Activated CD8-positive, alpha-beta memory T cell treated with anti-CD3 and anti-CD28 coated beads, Interleukin-2, amount 10 ng/mL, durations not matched to agents 7 days and 5 days (primary cell): Measurements from ENCODE around the gene ANXA11. TPM values are rescaled to one million over a fixed set of nuclear protein-coding genes. Genes with fewer than 3 reads are reported as not detected.

ENCODE experiments used
- ATAC-seq: fragments of 150-1000 bp; cut with Tn5 transposase; one replicate; pipeline ENCODE4 v1.10.0; 2021; ENCODE audit warnings: moderate library complexity
- CTCF ChIA-PET: fragments of 350-600 bp; sonication (Branson Sonifier 250); formaldehyde crosslinking; loops from one replicate; lab custom pipeline; 2021; ENCODE audit warnings: antibody characterized with exemption; lab: Charles Lee
- DNase-seq: peaks from one replicate; pipeline ENCODE4 v3.0.0-alpha.2; 2020
- H3K27ac Mint-ChIP-seq: one replicate; pipeline ENCODE4 v1.8.0; 2021; ENCODE audit warnings: mild to moderate bottlenecking, mixed read lengths
- H3K27me3 Mint-ChIP-seq: one replicate; pipeline ENCODE4 v1.8.0; 2021; ENCODE audit warnings: mixed read lengths
- H3K36me3 Mint-ChIP-seq: one replicate; pipeline ENCODE4 v1.8.0; 2021; ENCODE audit warnings: mild to moderate bottlenecking, mixed read lengths
- H3K4me1 Mint-ChIP-seq: one replicate; pipeline ENCODE4 v1.8.0; 2021; ENCODE audit warnings: mixed read lengths
- H3K4me3 Mint-ChIP-seq: one replicate; pipeline ENCODE4 v1.8.0; 2021; ENCODE audit warnings: mild to moderate bottlenecking, moderate library complexity, mixed read lengths
- H3K9me3 Mint-ChIP-seq: one replicate; pipeline ENCODE4 v1.8.0; 2022; ENCODE audit warnings: low read depth, mixed read lengths
- total RNA-seq, 2 experiments: library from RNA; stranded (reverse); gene quantifications; one replicate each; pipeline ENCODE4 v1.2.3, GENCODE V29; 2021

ANXA11 gene
- total RNA-seq, 2 experiments from 2014 or later = 251 to 288 TPM

DNA sequence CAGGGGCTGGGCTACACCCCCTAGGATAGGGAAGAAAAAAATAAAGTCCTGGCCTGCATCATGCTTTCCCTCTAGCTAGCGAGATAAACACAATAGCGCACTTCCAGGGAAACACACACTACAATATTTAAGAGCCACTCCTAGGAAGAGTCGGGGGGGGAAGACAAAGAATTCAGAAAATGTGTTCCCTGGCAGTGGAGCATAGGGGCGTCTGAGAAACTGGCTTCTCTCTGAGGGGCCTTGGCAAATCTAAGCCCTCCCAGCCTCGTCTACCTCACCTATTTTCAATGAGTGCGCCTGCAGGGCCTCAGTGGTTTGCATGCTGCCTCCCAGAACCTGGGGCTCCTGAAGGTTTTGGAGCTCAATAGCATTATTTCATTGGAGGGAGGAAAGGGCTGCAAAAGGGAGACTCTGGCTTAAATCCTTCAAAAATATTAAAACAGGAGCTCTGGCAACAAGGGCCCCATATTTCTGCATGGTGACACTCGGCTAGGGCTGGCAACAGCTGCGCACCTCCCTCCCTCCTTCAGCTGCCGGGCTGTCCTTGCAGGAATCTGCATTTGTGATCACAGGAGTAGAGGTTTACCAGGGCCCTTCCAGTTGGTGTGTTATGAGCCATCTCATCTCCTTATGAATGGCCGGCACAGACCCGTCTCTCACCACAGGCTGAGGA is 10.8 kb downstream of the ANXA11 start:
- no peak for ATAC-seq
- Mint-ChIP-seq H3K9me3 (peaks cover 9% of the 10 kb centered on the region), H3K27ac (no peak overlapping the region), H3K4me3 (no peak overlapping the region), H3K4me1 (peaks cover 63% of the 10 kb centered on the region), H3K27me3 (no peaks in the 10 kb centered on the region), H3K36me3 (peaks cover 42% of the 10 kb centered on the region)
- no peak for DNase-seq
- CTCF ChIA-PET = interaction anchor here (1.1 kb wide), 1 partner anchor 9 kb away, joined by 4 read pairs; no protein-coding TSS in a partner anchor

DNA sequence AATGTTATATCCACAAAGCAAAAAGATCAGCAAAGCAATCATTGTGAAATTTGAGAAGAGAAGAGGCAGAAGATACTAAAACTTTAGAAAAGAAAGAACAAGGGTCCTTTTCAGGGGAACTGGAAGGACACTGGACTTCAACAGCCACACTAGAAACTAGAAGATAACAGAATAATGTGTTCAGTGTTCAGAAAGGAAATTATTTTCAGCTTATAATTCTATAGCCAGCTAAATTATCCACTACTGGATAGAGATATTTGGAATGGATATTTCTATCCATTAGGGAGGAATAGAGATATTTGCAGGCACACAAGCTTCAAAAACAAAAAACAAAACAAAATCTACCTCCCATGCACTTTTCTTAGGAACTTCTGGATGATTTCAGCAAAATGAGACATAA is 12.8 kb downstream of the ANXA11 start:
- DNase-seq (no peak), ATAC-seq (no peak)
- Mint-ChIP-seq H3K27me3 (no peaks in the 10 kb centered on the region), H3K9me3 (peaks cover 9% of the 10 kb centered on the region), H3K4me1 (peaks cover 69% of the 10 kb centered on the region), H3K36me3 (peaks cover 44% of the 10 kb centered on the region), H3K4me3 (no peak overlapping the region), H3K27ac (peak overlapping the region; percentile 34)
- CTCF ChIA-PET = interaction anchor here (2.8 to 3.1 kb wide), 2 partner anchors 11 to 48 kb away, joined by 13 to 14 read pairs; partner anchors contain the start of gene ANXA11

DNA sequence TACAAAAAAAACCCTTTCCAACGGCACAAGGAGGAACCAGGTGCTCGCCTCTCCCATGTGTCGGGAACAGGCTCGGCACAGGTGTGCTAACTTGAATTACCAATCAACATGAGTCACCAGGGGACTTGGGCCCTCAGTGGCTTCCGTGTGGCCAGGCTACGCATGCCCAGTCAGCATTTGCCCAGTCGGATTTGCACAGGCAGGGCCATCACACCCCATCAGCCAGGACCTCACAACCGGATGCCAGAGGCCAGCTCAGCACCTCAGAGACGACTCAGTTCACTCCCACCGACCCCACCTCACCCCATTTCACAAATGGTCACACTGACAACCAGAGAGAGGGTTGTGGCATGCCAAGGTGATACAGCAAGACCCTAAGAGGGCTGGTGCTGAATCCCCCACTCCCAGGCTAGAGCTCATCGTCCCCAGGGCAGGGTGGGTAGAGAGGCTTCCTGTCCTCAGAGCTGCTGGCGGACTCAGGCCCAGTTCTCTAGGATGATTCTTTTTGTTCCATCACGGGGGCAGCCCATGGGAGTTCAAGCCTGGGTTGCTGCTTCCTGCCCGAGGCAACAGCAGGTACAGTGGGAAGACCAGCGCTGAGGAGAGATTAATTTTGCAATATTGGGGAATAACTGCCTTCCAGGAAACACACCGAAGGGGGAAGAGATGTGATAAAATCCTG is 13.6 kb downstream of the ANXA11 start:
- H3K36me3 Mint-ChIP-seq = peaks cover 46% of the 10 kb centered on the region
- DNase-seq = peak; percentile 60
- no peak overlapping the region for H3K4me3 Mint-ChIP-seq
- peak overlapping the region; percentile 70 for H3K27ac Mint-ChIP-seq
- H3K27me3 Mint-ChIP-seq = no peaks in the 10 kb centered on the region
- no peak for ATAC-seq
- H3K9me3 Mint-ChIP-seq = peaks cover 9% of the 10 kb centered on the region
- CTCF ChIA-PET = interaction anchor here (2.8 to 3.1 kb wide), 2 partner anchors 12 to 48 kb away, joined by 13 to 14 read pairs; partner anchors contain the start of gene ANXA11
- peaks cover 70% of the 10 kb centered on the region for H3K4me1 Mint-ChIP-seq

DNA sequence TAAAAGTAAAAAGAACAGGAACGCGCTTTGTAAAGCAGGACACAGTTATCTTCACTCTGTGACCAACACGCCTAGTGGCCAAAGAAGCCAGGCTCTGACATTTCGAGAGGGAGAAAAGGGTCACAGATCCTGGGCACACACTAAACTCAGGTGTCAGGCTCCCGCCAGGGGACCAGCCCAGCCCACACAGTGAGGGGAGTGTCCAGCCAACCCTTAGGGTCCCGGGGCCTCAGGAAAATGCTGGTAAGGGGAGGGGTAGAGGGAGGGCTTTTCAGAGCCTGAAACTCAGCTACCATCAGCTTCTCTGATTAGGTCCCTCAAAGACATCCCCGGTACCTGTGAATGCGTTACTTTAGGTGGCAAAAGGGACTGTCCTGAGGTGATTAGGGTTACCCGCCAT is 16.6 kb downstream of the ANXA11 start:
- H3K4me3 Mint-ChIP-seq = peak overlapping the region; percentile 50
- peaks cover 37% of the 10 kb centered on the region for H3K36me3 Mint-ChIP-seq
- ATAC-seq = no peak
- CTCF ChIA-PET = interaction anchor here (1.4 to 2.0 kb wide), 5 partner anchors 8 to 45 kb away, joined by 3 to 17 read pairs (median 7); no protein-coding TSS in a partner anchor
- H3K27ac Mint-ChIP-seq = peak overlapping the region; percentile 88
- no peak for DNase-seq
- peaks cover 9% of the 10 kb centered on the region for H3K9me3 Mint-ChIP-seq
- H3K4me1 Mint-ChIP-seq = peaks cover 69% of the 10 kb centered on the region
- no peaks in the 10 kb centered on the region for H3K27me3 Mint-ChIP-seq

DNA sequence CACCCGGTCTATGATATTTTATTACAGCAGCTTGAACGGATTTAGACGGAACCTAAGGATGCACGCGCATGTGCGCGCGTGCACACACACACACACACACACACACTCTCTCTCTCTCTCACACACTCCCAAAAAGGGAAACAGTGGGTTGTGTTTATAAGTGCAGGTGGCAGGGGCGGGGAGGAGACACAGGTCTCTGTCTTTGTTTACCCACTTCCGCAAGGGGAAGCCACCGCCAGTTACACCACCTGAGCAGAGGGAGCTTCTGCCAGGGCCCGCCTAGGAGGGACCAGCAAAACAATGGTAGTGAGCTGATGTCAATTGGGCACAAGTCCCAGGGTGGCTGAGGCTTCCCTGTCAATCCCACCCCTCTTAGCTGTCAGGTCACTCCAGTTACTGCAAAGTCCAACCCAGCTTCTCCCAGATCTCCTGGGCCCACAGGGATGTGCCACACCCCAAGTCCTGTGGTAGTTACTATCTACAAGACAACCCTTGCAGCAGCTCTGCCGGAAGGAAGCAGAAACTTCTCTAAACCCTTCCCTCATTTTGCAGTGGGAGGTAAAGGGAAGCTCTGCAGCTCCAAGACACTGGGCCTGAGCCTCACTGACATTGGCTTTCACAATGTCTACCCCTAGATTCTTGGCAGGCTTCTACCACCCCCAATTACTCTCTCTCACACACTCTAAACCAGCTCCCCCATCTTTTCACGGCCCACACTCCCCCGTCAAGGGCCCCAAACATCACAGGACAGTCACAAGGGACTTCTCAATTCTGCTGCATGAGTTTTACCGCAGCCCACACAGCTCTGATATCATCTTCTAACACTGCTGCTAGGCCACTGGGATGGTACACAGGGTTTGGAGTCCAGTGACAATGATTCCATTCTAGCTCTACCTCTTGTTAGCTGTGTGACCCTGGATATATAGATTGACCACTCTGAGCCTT is 17.6 kb downstream of the ANXA11 start:
- peak; percentile 90 for ATAC-seq
- Mint-ChIP-seq H3K27ac (peak overlapping the region; percentile 94), H3K27me3 (no peaks in the 10 kb centered on the region), H3K36me3 (peaks cover 30% of the 10 kb centered on the region), H3K4me1 (peaks cover 67% of the 10 kb centered on the region), H3K9me3 (peaks cover 5% of the 10 kb centered on the region), H3K4me3 (peak overlapping the region; percentile 63)
- DNase-seq = peak; percentile 94
- CTCF ChIA-PET = interaction anchor here (0.9 to 2.0 kb wide), 13 partner anchors 9 to 190 kb away, joined by 3 to 17 read pairs (median 7); partner anchors contain the start of gene ANXA11

DNA sequence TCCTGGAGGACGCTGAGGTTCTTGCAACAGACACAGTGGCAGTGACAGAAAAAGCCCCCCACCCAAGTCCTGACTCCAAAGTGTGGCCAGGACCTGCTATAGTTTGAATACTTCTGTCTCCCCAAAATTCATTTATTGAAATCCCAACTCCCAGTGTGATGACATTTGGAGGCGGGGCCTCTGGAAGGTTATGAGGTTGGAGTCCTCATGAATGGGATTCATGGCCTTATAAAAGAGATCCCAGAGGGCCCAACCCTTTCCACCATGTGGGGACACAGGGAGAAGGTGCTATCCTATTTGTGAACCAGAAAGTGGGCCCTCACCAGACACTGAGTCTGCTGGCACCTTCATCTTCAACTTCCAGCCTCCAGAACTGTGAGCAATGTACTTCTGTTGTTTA is 18.3 kb downstream of the ANXA11 start:
- ATAC-seq (no peak), DNase-seq (no peak)
- H3K4me1 Mint-ChIP-seq = peaks cover 63% of the 10 kb centered on the region
- peak overlapping the region; percentile 94 for H3K27ac Mint-ChIP-seq
- peaks cover 24% of the 10 kb centered on the region for H3K36me3 Mint-ChIP-seq
- H3K9me3 Mint-ChIP-seq = no peaks in the 10 kb centered on the region
- H3K27me3 Mint-ChIP-seq = no peaks in the 10 kb centered on the region
- CTCF ChIA-PET = interaction anchor here (1.1 to 2.0 kb wide), 9 partner anchors 10 to 74 kb away, joined by 4 to 17 read pairs (median 7); partner anchors contain the start of gene ANXA11
- peak overlapping the region; percentile 63 for H3K4me3 Mint-ChIP-seq

DNA sequence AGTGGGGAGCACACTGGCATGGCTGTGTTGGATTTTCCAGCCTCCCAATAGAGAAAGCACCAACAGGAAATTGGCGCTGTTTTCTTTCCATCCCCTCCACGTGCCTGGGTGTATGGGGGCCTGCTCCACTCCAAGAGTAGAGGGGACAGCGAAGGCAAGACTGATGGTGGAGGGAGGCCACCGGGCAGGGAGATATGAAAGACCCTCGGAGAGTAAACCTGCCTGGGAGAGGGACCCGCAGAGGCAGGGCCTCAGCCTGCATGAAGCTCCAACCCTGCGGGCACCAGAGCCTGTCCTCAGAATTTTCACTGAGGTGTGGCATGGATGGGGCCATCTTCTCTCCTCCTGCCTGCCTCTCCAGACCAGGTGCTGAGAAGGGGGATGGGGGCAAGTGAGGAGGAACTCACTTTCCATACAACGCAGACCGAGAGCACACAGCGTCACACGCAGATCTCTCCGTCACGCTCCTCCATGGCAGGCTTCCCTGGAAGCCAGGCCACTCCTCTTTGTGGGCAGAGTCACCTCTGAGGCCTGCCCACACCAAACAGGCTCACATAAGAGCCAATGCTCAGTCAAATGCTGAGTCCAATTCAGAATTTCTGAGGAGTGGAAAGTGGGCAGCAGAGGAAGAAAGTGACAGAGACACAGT is 18.8 kb downstream of the ANXA11 start:
- no peak for ATAC-seq
- Mint-ChIP-seq H3K4me3 (no peak overlapping the region), H3K9me3 (no peaks in the 10 kb centered on the region), H3K27ac (peak overlapping the region; percentile 94), H3K36me3 (peaks cover 21% of the 10 kb centered on the region), H3K4me1 (peaks cover 62% of the 10 kb centered on the region), H3K27me3 (no peaks in the 10 kb centered on the region)
- CTCF ChIA-PET = interaction anchor here (1.3 kb wide), 1 partner anchor 18 kb away, joined by 4 read pairs; no protein-coding TSS in a partner anchor
- DNase-seq = no peak

DNA sequence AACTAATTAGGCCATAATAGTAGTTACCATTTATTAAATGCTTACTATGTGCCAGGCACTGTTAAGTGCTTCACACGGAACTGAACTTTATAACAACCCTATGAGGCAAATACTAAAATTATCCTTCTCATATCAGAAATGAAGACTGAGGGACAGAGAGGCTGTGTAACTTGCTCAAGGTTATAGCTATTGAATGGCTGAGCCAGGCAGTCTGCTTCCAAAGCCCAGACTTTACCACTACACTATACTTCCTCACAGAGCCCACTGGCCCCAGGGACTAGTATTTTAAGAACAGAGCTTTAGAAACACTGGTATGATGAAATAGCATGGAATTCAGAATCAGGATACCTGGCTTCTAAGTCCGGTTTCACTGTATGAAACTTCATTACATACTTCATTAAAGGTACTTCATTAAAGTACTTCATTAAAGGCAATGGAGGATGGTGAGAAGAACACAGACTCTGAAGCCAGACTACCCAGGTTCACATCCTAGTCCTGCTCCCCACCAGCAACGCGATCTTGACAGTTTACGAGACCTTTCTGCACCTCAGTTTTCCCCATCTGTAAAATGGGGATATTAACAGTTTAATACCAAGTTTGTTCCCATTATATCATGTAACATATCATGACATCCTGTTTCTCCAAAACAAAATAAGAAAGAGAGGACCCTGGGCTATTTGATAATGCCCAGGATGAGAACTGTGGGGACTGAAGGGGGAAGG is 19.6 kb downstream of the ANXA11 start:
- H3K36me3 Mint-ChIP-seq = peaks cover 19% of the 10 kb centered on the region
- no peaks in the 10 kb centered on the region for H3K27me3 Mint-ChIP-seq
- H3K4me1 Mint-ChIP-seq = peaks cover 62% of the 10 kb centered on the region
- CTCF ChIA-PET = interaction anchor here (0.6 to 2.3 kb wide), 4 partner anchors 18 to 117 kb away, joined by 3 to 7 read pairs (median 5); no protein-coding TSS in a partner anchor
- H3K9me3 Mint-ChIP-seq = no peaks in the 10 kb centered on the region
- ATAC-seq (no peak), DNase-seq (no peak)
- H3K4me3 Mint-ChIP-seq = no peak overlapping the region
- H3K27ac Mint-ChIP-seq = peak overlapping the region; percentile 59

DNA sequence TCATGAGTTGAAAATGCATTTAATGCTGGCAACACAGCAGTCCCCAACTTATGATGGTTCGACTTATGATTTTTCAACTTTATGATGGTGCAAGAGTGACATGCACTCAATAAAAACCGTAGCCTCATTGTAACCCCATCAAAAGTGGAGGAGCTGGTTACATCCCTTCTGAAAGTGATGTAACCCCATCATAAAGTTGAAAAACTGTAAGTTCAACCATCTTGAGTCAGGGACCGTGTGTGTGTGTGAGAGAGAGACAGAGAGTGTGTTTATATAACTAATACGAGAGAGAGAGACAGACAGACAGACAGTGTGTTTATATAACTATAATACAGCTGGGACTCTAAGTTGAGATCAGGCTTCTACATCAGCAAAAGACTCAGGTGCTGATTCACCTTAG is 21.0 kb downstream of the ANXA11 start:
- DNase-seq (no peak), ATAC-seq (no peak)
- H3K9me3 Mint-ChIP-seq = no peaks in the 10 kb centered on the region
- H3K27me3 Mint-ChIP-seq = no peaks in the 10 kb centered on the region
- H3K4me3 Mint-ChIP-seq = no peak overlapping the region
- peaks cover 17% of the 10 kb centered on the region for H3K36me3 Mint-ChIP-seq
- H3K4me1 Mint-ChIP-seq = peaks cover 56% of the 10 kb centered on the region
- CTCF ChIA-PET = interaction anchor here (2.3 kb wide), 2 partner anchors 38 to 40 kb away, joined by 6 to 7 read pairs; no protein-coding TSS in a partner anchor
- peak overlapping the region; percentile 57 for H3K27ac Mint-ChIP-seq

DNA sequence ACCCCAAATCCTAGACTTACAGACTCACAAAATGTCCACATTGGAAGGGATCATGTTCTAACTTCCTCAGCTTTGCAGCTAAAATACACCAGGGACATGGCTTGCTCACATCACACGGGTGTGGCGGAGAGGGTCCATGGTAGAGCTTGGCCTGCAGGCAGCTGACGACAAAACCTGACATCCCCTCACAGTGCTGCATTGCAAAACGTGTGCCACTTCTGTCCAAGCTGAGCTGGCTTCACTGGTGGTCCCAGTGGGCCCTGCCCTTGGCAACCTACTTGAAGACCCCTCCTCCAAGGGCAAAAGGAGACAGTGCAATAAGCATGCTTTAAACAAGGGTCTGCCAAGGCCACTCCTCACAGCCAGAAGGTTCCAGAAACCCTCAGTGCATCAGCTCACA is 21.9 kb downstream of the ANXA11 start:
- no peak for ATAC-seq
- Mint-ChIP-seq H3K36me3 (peaks cover 15% of the 10 kb centered on the region), H3K27ac (no peak overlapping the region), H3K27me3 (no peaks in the 10 kb centered on the region), H3K4me1 (peaks cover 47% of the 10 kb centered on the region), H3K4me3 (no peak overlapping the region), H3K9me3 (no peaks in the 10 kb centered on the region)
- CTCF ChIA-PET = interaction anchor here (2.3 kb wide), 1 partner anchor 39 kb away, joined by 7 read pairs; no protein-coding TSS in a partner anchor
- DNase-seq = no peak

DNA sequence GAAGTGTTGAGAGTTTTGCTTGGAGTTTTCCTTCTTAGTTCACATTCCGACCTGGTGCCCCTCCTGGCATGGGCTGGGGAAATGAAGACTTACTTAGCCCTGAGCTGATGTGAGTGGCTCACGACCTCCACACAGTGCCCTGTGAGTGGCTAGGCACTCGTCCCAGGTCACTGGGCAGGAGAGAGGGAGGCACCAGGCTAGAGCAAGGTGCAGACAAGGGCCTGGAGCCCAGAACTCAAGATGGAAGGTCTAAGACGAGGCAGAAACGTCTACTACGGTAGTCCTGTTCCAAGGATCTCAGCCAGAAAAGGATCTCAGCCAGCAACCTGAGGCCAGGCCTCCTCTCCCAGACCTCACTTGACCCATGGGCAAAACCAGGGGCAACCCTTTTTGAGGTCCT is 22.4 kb downstream of the ANXA11 start:
- Mint-ChIP-seq H3K4me3 (no peak overlapping the region), H3K27me3 (no peaks in the 10 kb centered on the region), H3K9me3 (no peaks in the 10 kb centered on the region), H3K27ac (no peak overlapping the region), H3K36me3 (peaks cover 15% of the 10 kb centered on the region), H3K4me1 (peaks cover 45% of the 10 kb centered on the region)
- CTCF ChIA-PET = no interaction called here
- no peak for ATAC-seq
- DNase-seq = no peak
